DND-41 (cell line): ENCODE data around the gene MAP3K2.

Experiments used
- ATAC-seq: fragments of 200-7000 bp; cut with Tn5 transposase; 3 replicates; pipeline ENCODE4 v1.9.1; 2021; ENCODE audit warnings: low read depth; ENCODE audit not compliant: insufficient read depth
- DNase-seq: peaks from one replicate; pipeline ENCODE4 v3.0.0-alpha.2; 2020
- H2AFZ ChIP-seq: 2 replicates; pipeline ENCODE4 v1.6.0; 2012; ENCODE audit warnings: low read depth, low read length
- H3K27ac ChIP-seq: 2 replicates; pipeline ENCODE4 v1.5.1; 2012; ENCODE audit warnings: low read length, inconsistent platforms
- H3K27me3 ChIP-seq: fragments of 200-600 bp; sonication (generic); 2 replicates; pipeline ENCODE4 v1.6.0; 2012; ENCODE audit warnings: low read length, mild to moderate bottlenecking, inconsistent platforms; ENCODE audit not compliant: insufficient read depth, poor library complexity
- H3K36me3 ChIP-seq: 2 replicates; pipeline ENCODE4 v1.5.1; 2012; ENCODE audit warnings: low read length, inconsistent platforms; ENCODE audit not compliant: insufficient read depth
- H3K4me1 ChIP-seq: 2 replicates; pipeline ENCODE4 v1.5.1; 2012; ENCODE audit warnings: mild to moderate bottlenecking, low read length; ENCODE audit not compliant: insufficient read depth
- H3K4me2 ChIP-seq: 2 replicates; pipeline ENCODE4 v1.6.0; 2012; ENCODE audit warnings: mild to moderate bottlenecking, moderate library complexity, low read length, inconsistent platforms; ENCODE audit not compliant: insufficient read depth
- H3K4me3 ChIP-seq, 2 experiments: fragments of 200-600 bp in 1 of 2; shearing (Covaris generic) in 1 of 2; 2 replicates each; pipeline ENCODE4 v1.5.1; 2012 to 2016; ENCODE audit warnings: inconsistent platforms in 2 of 2, low read length in 2 of 2, mild to moderate bottlenecking in 2 of 2, low read depth in 1 of 2, moderate library complexity in 1 of 2
- H3K79me2 ChIP-seq: 2 replicates; pipeline ENCODE4 v1.6.0; 2012; ENCODE audit warnings: low read length, inconsistent platforms; ENCODE audit not compliant: insufficient read depth
- H3K9ac ChIP-seq: 2 replicates; pipeline ENCODE4 v1.6.0; 2012; ENCODE audit warnings: low read depth, mild to moderate bottlenecking, inconsistent platforms, low read length, moderate library complexity
- H3K9me3 ChIP-seq: 2 replicates; pipeline ENCODE4 v1.5.1; 2012; ENCODE audit warnings: low read length, moderate library complexity, mild to moderate bottlenecking, inconsistent platforms; ENCODE audit not compliant: insufficient read depth, severe bottlenecking
- H4K20me1 ChIP-seq: 2 replicates; pipeline ENCODE4 v1.6.0; 2012; ENCODE audit warnings: low read length; ENCODE audit not compliant: insufficient read depth
- EZH2 ChIP-seq: IDR thresholded peaks from 3 replicates; pipeline ENCODE4 v1.6.1; 2012; ENCODE audit warnings: borderline replicate concordance, low read depth, mild to moderate bottlenecking, moderate library complexity, low read length, inconsistent platforms; ENCODE audit not compliant: severe bottlenecking
- TF ChIP-seq, protein P1 (sequence below): IDR thresholded peaks from 2 replicates; pipeline ENCODE4 v1.5.1; 2012; ENCODE audit warnings: borderline replicate concordance, low read length, moderate library complexity, mild to moderate bottlenecking; ENCODE audit not compliant: poor library complexity, severe bottlenecking; ENCODE audit errors: extremely low read depth

Gene MAP3K2

DNA sequence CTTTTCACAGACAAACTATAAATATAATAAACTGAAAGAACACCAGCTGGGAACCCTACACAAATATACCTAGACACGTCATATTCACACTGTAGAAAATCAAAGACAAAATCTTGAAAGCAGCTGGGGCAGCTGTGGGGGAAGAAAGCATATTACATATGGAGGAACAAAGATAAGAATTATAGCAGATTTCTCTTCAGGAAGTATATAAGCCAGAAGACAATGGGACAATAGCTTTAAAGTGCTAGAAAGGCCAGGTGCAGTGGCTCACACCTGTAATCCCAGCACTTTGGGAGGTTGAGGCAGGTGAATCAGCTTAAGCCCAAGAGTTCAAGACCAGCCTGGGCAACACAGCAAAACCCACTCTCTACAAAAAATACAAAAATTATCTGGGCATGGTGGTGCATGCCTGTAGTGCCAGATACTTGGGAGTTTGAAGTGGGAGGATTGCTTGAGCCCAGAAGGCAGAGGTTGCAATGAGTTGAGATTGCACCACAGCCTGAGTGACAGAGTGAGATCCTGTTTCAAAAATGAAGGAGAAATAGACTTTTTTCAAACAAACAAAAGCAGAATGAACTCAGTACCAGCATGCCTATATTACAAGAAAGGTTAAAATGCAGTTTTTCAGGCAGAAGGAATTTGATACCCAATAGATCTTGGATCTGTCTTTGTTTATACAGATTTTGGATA, 67.0 kb downstream of the MAP3K2 start:
- no peak overlapping the region for H3K9ac ChIP-seq
- no peak overlapping the region for H3K4me2 ChIP-seq
- H2AFZ ChIP-seq, result no peak overlapping the region
- H3K27ac ChIP-seq, result no peak overlapping the region
- peaks cover 3% of the 10 kb centered on the region for H3K9me3 ChIP-seq
- no peak for TF ChIP-seq EZH2
- TF ChIP-seq, protein P1, sequence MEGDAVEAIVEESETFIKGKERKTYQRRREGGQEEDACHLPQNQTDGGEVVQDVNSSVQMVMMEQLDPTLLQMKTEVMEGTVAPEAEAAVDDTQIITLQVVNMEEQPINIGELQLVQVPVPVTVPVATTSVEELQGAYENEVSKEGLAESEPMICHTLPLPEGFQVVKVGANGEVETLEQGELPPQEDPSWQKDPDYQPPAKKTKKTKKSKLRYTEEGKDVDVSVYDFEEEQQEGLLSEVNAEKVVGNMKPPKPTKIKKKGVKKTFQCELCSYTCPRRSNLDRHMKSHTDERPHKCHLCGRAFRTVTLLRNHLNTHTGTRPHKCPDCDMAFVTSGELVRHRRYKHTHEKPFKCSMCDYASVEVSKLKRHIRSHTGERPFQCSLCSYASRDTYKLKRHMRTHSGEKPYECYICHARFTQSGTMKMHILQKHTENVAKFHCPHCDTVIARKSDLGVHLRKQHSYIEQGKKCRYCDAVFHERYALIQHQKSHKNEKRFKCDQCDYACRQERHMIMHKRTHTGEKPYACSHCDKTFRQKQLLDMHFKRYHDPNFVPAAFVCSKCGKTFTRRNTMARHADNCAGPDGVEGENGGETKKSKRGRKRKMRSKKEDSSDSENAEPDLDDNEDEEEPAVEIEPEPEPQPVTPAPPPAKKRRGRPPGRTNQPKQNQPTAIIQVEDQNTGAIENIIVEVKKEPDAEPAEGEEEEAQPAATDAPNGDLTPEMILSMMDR, result no peak
- H3K4me1 ChIP-seq, result no peaks in the 10 kb centered on the region
- no peak overlapping the region for H3K4me3 ChIP-seq
- H3K36me3 ChIP-seq, result peaks cover 90% of the 10 kb centered on the region
- H4K20me1 ChIP-seq, result no peaks in the 10 kb centered on the region
- H3K79me2 ChIP-seq, result no peaks in the 10 kb centered on the region
- DNase-seq (no peak), ATAC-seq (no peak)
- no peaks in the 10 kb centered on the region for H3K27me3 ChIP-seq

DNA sequence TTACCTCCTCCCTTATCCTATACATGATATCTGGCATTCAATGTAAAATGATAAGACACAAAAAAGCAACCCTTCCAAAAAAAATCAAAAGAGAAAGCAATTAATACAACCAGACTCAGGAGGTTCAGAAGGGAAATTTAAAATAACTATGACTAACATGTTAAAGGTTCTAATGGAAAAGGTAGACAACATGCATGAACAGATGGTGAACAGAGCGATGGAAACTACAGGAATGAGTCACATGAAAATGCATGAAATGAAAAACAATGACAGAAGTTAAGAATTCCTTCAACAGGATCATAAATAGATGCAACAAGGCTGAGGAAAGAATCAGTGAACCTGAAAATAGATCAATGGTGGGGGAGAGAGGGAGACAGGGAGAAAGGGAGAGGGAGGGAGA, 67.7 kb downstream of the MAP3K2 start:
- Histone ChIP-seq H3K27me3 (no peaks in the 10 kb centered on the region), H3K27ac (no peak overlapping the region), H2AFZ (no peak overlapping the region), H3K36me3 (peaks cover 89% of the 10 kb centered on the region), H4K20me1 (no peaks in the 10 kb centered on the region), H3K4me3 (no peak overlapping the region), H3K9me3 (peaks cover 3% of the 10 kb centered on the region), H3K4me2 (no peak overlapping the region), H3K9ac (no peak overlapping the region), H3K79me2 (no peaks in the 10 kb centered on the region), H3K4me1 (no peaks in the 10 kb centered on the region)
- DNase-seq (no peak), ATAC-seq (no peak)
- TF ChIP-seq, protein P1, result no peak
- TF ChIP-seq EZH2, result no peak

DNA sequence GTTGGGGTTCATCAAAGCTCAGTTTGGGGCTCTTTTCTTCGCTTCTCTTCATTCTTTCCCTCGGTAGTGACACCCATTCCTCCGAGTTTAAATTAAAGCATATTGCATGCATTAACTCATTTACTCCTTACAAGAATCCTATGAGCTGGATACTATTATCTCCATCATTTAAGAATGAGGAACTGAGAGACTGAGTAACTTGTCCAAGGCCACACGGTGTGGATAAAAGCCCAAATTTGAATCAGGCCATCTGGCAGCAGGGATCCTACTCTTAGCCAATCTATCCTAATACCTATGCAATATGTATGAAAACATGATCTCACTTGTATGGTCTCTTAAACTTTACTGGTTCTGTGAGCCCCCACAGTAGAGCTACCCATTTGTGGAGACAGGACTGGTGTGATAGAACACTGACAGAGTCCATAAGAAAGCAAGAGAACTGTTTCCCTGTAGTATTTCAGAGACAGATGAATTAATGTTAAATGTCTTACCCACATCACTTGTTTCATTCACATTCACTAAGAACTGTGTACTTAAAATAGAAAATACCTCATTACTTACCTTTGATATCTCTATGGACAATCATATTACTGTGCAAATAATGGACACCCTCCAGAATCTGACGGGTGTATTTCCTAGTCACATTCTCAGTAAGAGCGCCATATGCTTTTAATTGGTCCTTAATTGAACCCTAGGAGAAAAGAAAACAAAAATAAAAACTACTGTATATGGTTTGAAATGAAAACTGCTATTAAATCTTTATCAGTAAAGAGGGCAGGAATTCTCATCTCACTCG, 73.4 kb downstream of the MAP3K2 start:
- Histone ChIP-seq H3K4me3 (no peak overlapping the region), H4K20me1 (no peaks in the 10 kb centered on the region), H3K27ac (no peak overlapping the region), H3K79me2 (no peaks in the 10 kb centered on the region), H3K9ac (no peak overlapping the region), H3K36me3 (peaks cover 96% of the 10 kb centered on the region), H2AFZ (no peak overlapping the region), H3K4me1 (no peaks in the 10 kb centered on the region), H3K4me2 (no peak overlapping the region), H3K9me3 (no peaks in the 10 kb centered on the region), H3K27me3 (no peaks in the 10 kb centered on the region)
- TF ChIP-seq EZH2, result no peak
- TF ChIP-seq, protein P1, result no peak
- DNase-seq (no peak), ATAC-seq (no peak)
